Stimulated activated memory B cell treated with anti-CD40 and anti-IgM and Interleukin-4, amounts not matched to agents 10 μg/mL and 1 μg/mL and 100 μg/mL, for 72 hours (primary cell): ENCODE results near the gene FSIP2.

Source experiments
- ATAC-seq: fragments of 150-1000 bp; cut with Tn5 transposase; 2 replicates; pipeline ENCODE4 v1.10.0; 2021
- H3K27ac Mint-ChIP-seq: one replicate; pipeline ENCODE4 v1.8.0; 2022; ENCODE audit warnings: mild to moderate bottlenecking, mixed read lengths
- H3K27me3 Mint-ChIP-seq: one replicate; pipeline ENCODE4 v1.8.0; 2022; ENCODE audit warnings: mixed read lengths
- H3K36me3 Mint-ChIP-seq: one replicate; pipeline ENCODE4 v1.8.0; 2022; ENCODE audit warnings: mixed read lengths
- H3K4me1 Mint-ChIP-seq: one replicate; pipeline ENCODE4 v1.8.0; 2022; ENCODE audit warnings: mixed read lengths
- H3K4me3 Mint-ChIP-seq: one replicate; pipeline ENCODE4 v1.8.0; 2022; ENCODE audit warnings: mild to moderate bottlenecking, moderate library complexity, mixed read lengths
- H3K9me3 Mint-ChIP-seq: one replicate; pipeline ENCODE4 v1.8.0; 2022; ENCODE audit warnings: mixed read lengths

Gene FSIP2, protein sequence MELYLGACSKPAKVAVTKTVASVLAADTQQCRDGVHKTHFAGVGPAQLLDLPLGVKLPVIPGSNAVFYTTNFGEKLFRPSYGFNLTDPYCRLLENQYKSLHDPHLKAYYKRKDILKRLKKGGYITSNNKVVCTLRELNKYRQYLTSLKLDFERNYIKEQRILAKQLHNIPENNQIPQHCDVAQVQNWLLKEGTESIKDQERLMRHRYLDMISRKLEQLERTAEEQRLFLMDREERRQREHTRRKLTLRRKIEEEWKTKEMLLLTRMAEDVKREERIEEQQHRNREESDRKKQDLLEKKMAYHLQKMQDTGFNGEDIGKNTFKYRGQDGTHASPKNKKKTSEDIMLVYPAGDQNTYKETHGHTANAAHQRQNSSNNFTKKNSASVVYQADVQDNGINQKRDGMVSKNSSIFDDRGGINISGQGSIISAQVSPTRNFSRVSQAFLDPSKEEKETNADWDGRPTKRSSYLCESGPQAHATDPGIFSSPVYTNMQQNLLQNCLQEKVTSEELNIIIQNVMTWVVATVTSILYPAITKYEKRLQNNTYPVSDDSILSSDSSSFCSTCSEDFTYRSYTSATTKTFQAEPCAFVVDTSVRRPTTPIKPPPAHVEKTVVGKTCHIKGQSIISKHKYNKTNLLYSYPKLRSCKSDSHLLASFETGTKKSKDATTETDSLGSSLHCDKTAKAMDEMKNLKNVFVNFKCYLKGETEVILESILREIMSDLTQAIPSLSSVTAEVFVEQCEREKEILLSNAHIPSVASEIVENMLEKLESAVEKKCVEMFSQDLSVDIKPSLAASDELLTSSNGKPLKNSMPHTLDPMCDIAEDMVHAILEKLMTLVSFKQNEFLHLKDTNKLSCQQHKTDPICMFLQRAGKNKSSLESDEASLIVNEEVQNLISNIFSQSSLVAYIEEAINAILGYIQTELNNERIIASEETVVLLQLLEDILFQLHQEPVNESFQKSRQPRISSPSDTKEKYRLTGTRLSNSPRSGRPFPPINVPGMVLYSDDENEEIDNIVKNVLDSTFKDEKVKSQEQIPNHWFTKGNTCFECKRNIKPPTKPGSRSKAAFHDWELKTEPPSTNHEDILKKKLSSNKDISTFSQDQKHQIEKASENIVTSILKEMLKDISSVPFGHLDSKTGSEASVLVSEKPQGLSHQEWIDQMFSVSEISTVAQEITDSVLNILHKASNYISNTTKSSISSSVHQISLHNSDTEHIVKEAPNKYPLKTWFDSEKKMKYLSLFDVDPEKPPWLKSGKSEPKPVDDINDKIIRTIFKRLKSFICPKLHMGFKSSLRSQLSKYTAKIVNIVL (N-terminal part only)

DNA sequence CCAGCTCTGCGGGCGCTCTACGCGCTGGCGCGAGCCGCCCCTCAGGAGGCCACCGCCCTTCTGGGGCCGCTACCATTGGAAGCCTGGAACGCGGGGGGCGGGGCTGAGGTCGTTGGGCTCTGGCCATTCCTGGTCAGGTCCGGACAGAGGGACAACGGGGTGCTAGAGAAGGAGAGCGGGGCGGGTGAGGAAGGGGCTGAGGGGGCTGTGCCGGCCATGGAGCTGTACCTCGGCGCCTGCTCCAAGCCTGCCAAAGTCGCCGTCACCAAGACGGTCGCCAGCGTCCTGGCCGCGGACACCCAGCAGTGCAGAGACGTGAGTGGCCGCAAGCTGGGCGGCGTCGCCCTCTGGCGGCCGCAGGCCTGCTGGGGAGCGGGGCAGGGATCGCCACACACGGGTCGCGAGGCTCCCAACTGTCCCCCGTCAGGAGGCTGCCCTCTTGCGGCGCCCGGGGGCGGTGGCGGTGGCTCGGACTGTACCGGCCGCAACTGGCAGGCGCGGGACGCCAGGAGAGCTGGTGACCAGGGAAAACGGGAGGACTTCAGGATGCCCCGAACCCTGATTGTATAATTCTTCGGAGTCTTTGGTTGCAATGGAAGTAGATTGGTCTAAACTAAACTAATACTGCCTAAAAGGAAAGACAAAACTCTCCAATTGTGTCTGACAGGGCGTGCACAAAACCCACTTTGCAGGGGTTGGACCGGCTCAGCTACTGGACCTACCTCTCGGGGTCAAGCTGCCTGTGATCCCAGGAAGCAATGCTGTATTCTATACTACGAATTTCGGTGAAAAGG is at the start of gene FSIP2:
TSS of gene FSIP2 (plus strand) at position 126 of the 794 bp plus-strand sequence. CDS start at position 217, 91 bp downstream.
- ATAC-seq: peak; percentile 62

GRCh38 chr2:185689906-185690539 is 48.6 kb upstream of the FSIP2 start:
- H3K36me3 Mint-ChIP-seq: no peaks in the 10 kb centered on the region
- H3K27ac Mint-ChIP-seq: no peak overlapping the region
- H3K4me1 Mint-ChIP-seq: no peaks in the 10 kb centered on the region
- H3K27me3 Mint-ChIP-seq: no peaks in the 10 kb centered on the region
- no peak overlapping the region for H3K4me3 Mint-ChIP-seq
- ATAC-seq: no peak
- no peaks in the 10 kb centered on the region for H3K9me3 Mint-ChIP-seq

More for the DNA sequence above, at the start of gene FSIP2:
- Mint-ChIP-seq H3K36me3 (no peaks in the 10 kb centered on the region), H3K4me3 (no peak within 1 kb of the TSS), H3K9me3 (peaks cover 7% of the 10 kb centered on the region), H3K27ac (no peak within 1 kb of the TSS), H3K27me3 (peaks cover 26% of the 10 kb centered on the region), H3K4me1 (no peaks in the 10 kb centered on the region)

DNA sequence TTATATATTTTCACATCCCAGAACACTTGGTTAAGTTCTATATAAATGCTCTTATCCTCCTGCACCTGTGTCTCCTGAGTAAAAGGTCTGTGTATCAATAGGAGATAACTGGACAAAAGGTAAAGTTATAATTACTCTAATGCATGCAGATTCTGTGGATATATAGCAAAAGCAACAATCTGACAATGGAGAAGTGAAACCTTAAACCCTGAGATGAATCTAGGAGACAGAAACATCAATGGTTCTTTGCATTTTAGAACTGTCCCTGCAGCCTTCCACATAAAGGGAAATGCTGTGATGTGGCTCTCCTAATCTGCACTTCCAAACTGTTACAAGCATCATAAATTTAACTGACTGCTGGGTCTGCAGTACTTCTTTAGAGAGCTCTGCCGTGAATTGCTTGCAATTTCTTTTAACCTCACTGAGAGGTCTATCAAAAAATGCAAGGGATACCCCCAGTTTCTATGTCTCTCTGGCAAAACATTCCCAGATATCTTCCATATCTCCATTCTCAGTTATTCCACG is 42.8 kb upstream of the FSIP2 start:
- H3K27me3 Mint-ChIP-seq: no peaks in the 10 kb centered on the region
- no peak for ATAC-seq
- H3K9me3 Mint-ChIP-seq: no peaks in the 10 kb centered on the region
- H3K36me3 Mint-ChIP-seq: no peaks in the 10 kb centered on the region
- no peak overlapping the region for H3K27ac Mint-ChIP-seq
- H3K4me1 Mint-ChIP-seq: no peaks in the 10 kb centered on the region
- H3K4me3 Mint-ChIP-seq: no peak overlapping the region

DNA sequence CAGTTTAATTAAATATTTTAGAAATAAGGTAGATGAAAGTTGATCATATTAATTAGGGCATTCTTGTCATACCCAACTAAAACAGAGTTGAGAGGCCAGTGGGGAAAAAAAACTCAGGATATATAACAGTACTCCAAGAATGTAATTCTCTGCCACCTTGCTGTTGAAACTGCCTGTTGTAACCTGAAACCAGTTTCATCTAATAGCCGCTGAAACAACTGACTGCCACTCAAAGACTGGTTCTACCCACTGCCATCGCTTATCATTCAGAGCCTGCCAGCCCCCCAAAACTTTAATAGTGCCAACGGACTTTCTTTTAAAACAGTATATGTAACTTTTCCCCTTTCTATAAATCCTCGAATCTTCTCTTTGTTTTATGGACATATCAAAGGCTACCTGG is 37.7 kb upstream of the FSIP2 start:
- Mint-ChIP-seq H3K9me3 (no peaks in the 10 kb centered on the region), H3K27me3 (no peaks in the 10 kb centered on the region), H3K4me1 (no peaks in the 10 kb centered on the region), H3K27ac (no peak overlapping the region), H3K36me3 (no peaks in the 10 kb centered on the region), H3K4me3 (no peak overlapping the region)
- ATAC-seq: no peak

DNA sequence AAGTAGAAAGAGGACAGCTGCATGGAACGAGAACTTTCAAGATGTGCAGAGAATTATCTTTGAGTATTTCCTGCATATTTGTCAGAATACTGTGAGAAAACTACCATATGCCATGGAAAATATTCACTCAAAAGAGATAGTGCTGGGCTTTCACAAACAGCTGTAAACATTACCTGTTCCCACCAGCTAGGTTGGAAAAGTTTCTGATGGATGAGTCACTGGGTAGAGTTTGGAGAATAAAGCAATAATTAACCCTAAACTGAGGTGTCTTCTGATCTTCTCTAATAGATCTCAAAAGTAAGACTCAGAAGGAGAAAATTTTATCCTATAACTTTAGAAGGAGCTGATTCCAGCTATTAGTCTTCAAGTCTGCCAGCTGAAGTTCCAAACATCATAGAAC is 3.9 kb upstream of the FSIP2 start:
- H3K9me3 Mint-ChIP-seq: peaks cover 7% of the 10 kb centered on the region
- no peak overlapping the region for H3K4me3 Mint-ChIP-seq
- peaks cover 17% of the 10 kb centered on the region for H3K27me3 Mint-ChIP-seq
- H3K27ac Mint-ChIP-seq: no peak overlapping the region
- H3K36me3 Mint-ChIP-seq: no peaks in the 10 kb centered on the region
- H3K4me1 Mint-ChIP-seq: no peaks in the 10 kb centered on the region
- ATAC-seq: no peak

DNA sequence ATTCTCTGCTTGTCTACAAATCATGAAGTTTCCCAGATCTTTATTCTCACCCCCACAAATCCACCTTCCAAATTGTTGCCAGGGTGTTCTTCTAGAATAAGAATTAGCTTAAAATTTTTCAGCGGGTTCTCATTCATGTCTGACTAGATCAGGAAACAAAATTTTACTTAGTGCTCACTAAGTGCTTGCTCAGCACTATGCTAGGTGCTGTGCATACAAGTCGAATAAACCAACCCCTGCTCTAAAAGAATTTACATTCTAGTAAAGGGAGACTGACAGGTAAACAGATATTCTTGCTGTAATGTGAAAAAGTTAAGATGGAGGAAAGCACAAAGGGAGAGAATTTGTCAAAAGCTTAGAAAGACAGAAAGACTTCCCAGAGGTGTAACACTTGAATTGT is 2.4 kb upstream of the FSIP2 start:
- H3K4me1 Mint-ChIP-seq: no peaks in the 10 kb centered on the region
- H3K36me3 Mint-ChIP-seq: no peaks in the 10 kb centered on the region
- H3K27ac Mint-ChIP-seq: no peak overlapping the region
- no peak for ATAC-seq
- peaks cover 7% of the 10 kb centered on the region for H3K9me3 Mint-ChIP-seq
- no peak overlapping the region for H3K4me3 Mint-ChIP-seq
- peaks cover 26% of the 10 kb centered on the region for H3K27me3 Mint-ChIP-seq

DNA sequence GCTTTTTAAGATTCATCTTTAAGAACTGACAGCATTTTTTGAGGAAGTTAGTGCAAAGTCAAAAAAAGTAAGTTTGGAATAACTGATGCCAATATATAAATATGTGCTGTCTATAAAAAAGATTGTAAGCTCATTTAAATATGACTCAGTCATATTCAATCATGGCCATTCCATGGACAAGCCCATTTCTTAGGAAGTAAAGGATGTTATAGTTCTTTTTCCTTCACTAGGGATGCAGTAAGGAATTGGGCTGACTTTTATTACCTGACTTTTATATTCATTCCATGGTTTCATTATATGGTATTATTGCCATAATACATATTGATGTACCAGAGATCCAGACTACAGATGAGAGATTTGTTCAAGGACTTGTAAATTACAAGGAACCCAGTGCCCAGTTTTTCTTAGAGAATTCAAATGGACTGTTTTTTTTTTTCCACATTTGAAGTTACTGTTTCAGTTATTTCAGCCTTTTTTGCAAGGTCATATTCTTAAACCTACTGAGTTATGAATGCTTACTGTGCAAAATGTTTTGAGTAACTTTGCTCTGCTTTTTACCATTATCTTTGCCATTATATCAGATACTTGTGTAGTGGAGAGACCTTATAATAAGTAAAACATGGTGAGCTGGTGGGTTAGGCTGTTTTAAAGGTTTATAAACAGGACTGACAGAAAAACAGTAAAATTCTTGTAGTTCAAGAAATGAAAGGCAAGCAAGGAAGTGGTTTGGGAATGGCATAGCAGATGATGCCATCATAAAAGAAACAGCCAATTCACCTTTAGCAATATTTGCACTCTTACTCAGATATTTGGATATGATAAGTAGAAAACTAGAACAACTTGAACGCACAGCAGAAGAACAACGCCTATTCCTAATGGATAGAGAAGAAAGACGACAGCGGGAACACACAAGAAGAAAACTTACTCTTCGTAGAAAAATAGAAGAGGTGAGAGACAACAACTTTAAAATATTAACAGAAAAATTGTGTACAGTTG is 7.6 kb downstream of the FSIP2 start:
- ATAC-seq: no peak
- H3K4me3 Mint-ChIP-seq: no peak overlapping the region
- H3K4me1 Mint-ChIP-seq: no peaks in the 10 kb centered on the region
- H3K36me3 Mint-ChIP-seq: no peaks in the 10 kb centered on the region
- H3K27me3 Mint-ChIP-seq: no peaks in the 10 kb centered on the region
- peaks cover 5% of the 10 kb centered on the region for H3K9me3 Mint-ChIP-seq
- H3K27ac Mint-ChIP-seq: no peak overlapping the region

DNA sequence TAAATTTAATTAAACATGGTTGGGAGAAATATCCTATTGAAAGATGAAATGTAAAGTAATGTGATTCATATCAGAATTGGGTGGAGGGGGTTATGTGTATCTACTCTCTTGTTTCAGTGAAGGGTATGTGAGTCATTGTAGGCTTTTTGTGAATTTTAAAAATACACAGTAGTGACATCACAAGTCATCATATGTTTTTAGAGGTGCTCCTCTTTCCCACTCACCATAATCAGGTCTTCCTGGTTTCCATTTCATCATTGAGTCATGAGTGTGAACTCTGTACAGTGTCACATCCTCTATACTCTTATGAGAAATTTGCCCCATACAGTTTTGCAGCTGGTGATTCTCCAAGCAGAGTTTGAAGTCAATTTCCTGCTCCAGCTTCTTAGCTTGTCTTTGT is 18.8 kb downstream of the FSIP2 start:
- no peak for ATAC-seq
- H3K27me3 Mint-ChIP-seq: no peaks in the 10 kb centered on the region
- no peak overlapping the region for H3K27ac Mint-ChIP-seq

GRCh38 chr2:185771396-185771795 is 32.8 kb downstream of the FSIP2 start:
- no peak overlapping the region for H3K27ac Mint-ChIP-seq
- no peak for ATAC-seq
- no peaks in the 10 kb centered on the region for H3K27me3 Mint-ChIP-seq
- H3K4me3 Mint-ChIP-seq: no peak overlapping the region
- H3K9me3 Mint-ChIP-seq: peaks cover 31% of the 10 kb centered on the region
- H3K36me3 Mint-ChIP-seq: peaks cover 10% of the 10 kb centered on the region
- H3K4me1 Mint-ChIP-seq: no peaks in the 10 kb centered on the region

More for the DNA sequence above, 18.8 kb downstream of the FSIP2 start:
- Mint-ChIP-seq H3K4me3 (no peak overlapping the region), H3K36me3 (no peaks in the 10 kb centered on the region), H3K9me3 (peaks cover 2% of the 10 kb centered on the region), H3K4me1 (no peaks in the 10 kb centered on the region)

- Mint-ChIP-seq H3K36me3 (no peaks in the 10 kb centered on the region), H3K27me3 (no peaks in the 10 kb centered on the region), H3K4me1 (no peaks in the 10 kb centered on the region), H3K27ac (no peak overlapping the region), H3K9me3 (no peaks in the 10 kb centered on the region), H3K4me3 (no peak overlapping the region)
- ATAC-seq: no peak
Observed at GRCh38 chr2:185780890-185781289, 42.3 kb downstream of the FSIP2 start.

DNA sequence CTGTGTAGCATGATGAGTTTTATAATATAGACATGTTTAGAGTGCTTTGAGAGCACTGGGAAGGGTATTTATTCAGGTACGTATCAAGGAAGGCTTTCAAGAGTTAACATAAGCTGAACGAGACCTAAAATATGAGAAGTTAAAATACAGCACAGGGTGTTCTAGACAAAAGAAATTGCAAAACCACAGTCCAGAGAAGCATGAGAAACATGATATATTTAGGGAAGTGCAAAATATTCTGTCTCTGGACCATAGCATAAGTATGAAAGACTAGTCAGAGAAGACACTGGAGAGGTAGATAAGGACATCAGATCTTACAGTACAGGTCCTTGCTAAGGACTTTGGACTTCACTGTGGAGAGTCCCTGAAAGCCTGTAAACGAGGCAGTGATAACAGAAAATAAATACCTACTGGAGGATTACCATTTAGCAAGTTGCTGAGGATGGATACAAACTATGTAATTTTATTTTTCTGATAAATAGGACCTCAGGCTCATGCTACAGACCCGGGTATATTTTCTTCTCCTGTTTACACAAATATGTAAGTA is 43.7 kb downstream of the FSIP2 start:
- Mint-ChIP-seq H3K4me1 (no peaks in the 10 kb centered on the region), H3K27me3 (no peaks in the 10 kb centered on the region), H3K9me3 (no peaks in the 10 kb centered on the region), H3K27ac (no peak overlapping the region), H3K4me3 (no peak overlapping the region), H3K36me3 (no peaks in the 10 kb centered on the region)
- no peak for ATAC-seq

DNA sequence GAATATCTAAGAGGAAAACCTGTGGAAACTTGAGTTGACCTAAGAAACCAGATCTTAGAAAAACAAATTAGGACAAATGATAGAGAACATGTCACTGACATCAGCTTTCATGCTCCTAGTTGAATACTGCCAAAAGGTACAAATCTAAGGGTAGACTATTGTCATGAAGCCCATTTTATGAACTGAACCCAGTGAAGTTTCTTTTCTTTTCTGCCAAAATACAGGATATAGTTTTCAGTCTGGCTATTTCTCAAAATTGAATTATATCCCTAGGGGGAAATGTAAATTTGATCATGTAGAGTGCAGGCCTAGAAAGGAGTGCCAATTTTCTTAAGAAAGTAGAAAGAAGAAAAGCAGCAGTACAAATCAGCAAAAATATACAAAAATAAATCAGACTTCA is 46.6 kb downstream of the FSIP2 start:
- Mint-ChIP-seq H3K36me3 (no peaks in the 10 kb centered on the region), H3K9me3 (no peaks in the 10 kb centered on the region), H3K4me3 (no peak overlapping the region), H3K27me3 (no peaks in the 10 kb centered on the region), H3K27ac (no peak overlapping the region), H3K4me1 (no peaks in the 10 kb centered on the region)
- ATAC-seq: no peak
